K562 (cell line): ENCODE results near the gene RPS2. TPM values are rescaled to one million over a fixed set of nuclear protein-coding genes. Genes with fewer than 3 reads are reported as not detected.

Source experiments
- ARID3B ChIP-seq: fragments of 250-450 bp; sonication (Bioruptor Pico); IDR thresholded peaks from 2 replicates; pipeline ENCODE4 v1.4.0; 2020; ENCODE audit warnings: borderline replicate concordance
- CBX3 ChIP-seq, 2 experiments: IDR thresholded peaks; 1 replicate in 1 of 2; 2 replicates in 1 of 2; pipeline ENCODE4 v1.6.1; 2012; ENCODE audit warnings: inconsistent platforms in 2 of 2, low read length in 2 of 2, borderline replicate concordance in 1 of 2, control low read depth in 1 of 2
- E2F4 ChIP-seq: sonication (generic); formaldehyde crosslinking; IDR thresholded peaks from 2 replicates; pipeline ENCODE4 v1.8.0; 2022; ENCODE audit warnings: mild to moderate bottlenecking, low read depth, missing genetic modification reagents
- E2F5 ChIP-seq: sonication (generic); formaldehyde crosslinking; IDR thresholded peaks from 2 replicates; pipeline ENCODE4 v1.8.0; 2022; ENCODE audit warnings: mild to moderate bottlenecking, missing genetic modification reagents
- ELK1 ChIP-seq: sonication (generic); formaldehyde crosslinking; IDR thresholded peaks from 2 replicates; pipeline ENCODE4 v1.8.1; 2022; ENCODE audit warnings: missing genetic modification reagents
- GMEB1 ChIP-seq: fragments of 250-450 bp; sonication (Bioruptor Pico); IDR thresholded peaks from 2 replicates; pipeline ENCODE4 v1.4.0; 2020; ENCODE audit warnings: mild to moderate bottlenecking
- KHSRP ChIP-seq: fragments of 450-650 bp; IDR thresholded peaks from 2 replicates; pipeline ENCODE4 v1.6.1; 2017
- NBN ChIP-seq: fragments of 450-650 bp; IDR thresholded peaks from 2 replicates; pipeline ENCODE4 v1.6.1; 2016; ENCODE audit warnings: low read depth, mild to moderate bottlenecking
- POLR2G ChIP-seq: fragments of 200-400 bp; formaldehyde crosslinking; IDR thresholded peaks from 2 replicates; pipeline ENCODE4 v1.6.1; 2017; ENCODE audit warnings: low read depth, mild to moderate bottlenecking, antibody characterized with exemption, low read length, moderate library complexity
- SAP30 ChIP-seq: fragments of 200-600 bp; sonication (generic); IDR thresholded peaks from 2 replicates; pipeline ENCODE4 v1.6.1; 2012; ENCODE audit warnings: borderline replicate concordance, low read depth, mild to moderate bottlenecking, moderate library complexity, low read length, control low read depth, inconsistent platforms; ENCODE audit not compliant: insufficient read depth, poor library complexity, severe bottlenecking
- SRSF1 ChIP-seq: fragments of 200-400 bp; formaldehyde crosslinking; IDR thresholded peaks from 2 replicates; pipeline ENCODE4 v1.6.1; 2017; ENCODE audit warnings: mild to moderate bottlenecking, low read depth, low read length, moderate library complexity
- SRSF7 ChIP-seq: fragments of 200-400 bp; formaldehyde crosslinking; optimal IDR thresholded peaks from 2 replicates; pipeline ENCODE3; 2017; ENCODE audit warnings: mild to moderate bottlenecking, low read depth, low read length
- SRSF9 ChIP-seq: fragments of 200-400 bp; formaldehyde crosslinking; IDR thresholded peaks from 2 replicates; pipeline ENCODE4 v1.6.1; 2017; ENCODE audit warnings: low read depth, low read length, borderline replicate concordance
- STAT5A ChIP-seq: IDR thresholded peaks from 2 replicates; pipeline ENCODE4 v1.6.1; 2012; ENCODE audit warnings: low read length, inconsistent platforms, borderline replicate concordance
- THRAP3 ChIP-seq: fragments of 450-650 bp; IDR thresholded peaks from 2 replicates; pipeline ENCODE4 v1.6.1; 2016; ENCODE audit warnings: mild to moderate bottlenecking, inconsistent platforms, borderline replicate concordance
- ZFP1 ChIP-seq: fragments of 450-650 bp; formaldehyde crosslinking; IDR thresholded peaks from 2 replicates; pipeline ENCODE4 v1.4.0; 2020; ENCODE audit warnings: mild to moderate bottlenecking, mixed read lengths
- ZNF253 ChIP-seq: fragments of 250-450 bp; sonication (Bioruptor Pico); conservative IDR thresholded peaks from 2 replicates; pipeline ENCODE4 v1.6.1; 2021; ENCODE audit warnings: mild to moderate bottlenecking
- polyA plus RNA-seq, 8 experiments: library from polyadenylated mRNA; depleted of rRNA in 4 of 8; stranded (reverse) in 5 of 8; unstranded in 3 of 8; fragments of >200 nt; fragmentation: Nextera tagmentation in 2 of 8; fragmentation: Illumina TruSeq in 1 of 8; extraction: Ambion mirVana in 2 of 8; extraction: Trizol in 1 of 8; gene quantifications; 2 replicates each; pipeline versions ENCODE4 v1.2.1 to v1.2.3, GENCODE V29; 2011 to 2014; ENCODE audit warnings: inconsistent platforms in 1 of 8, missing spikeins in 1 of 8
- total RNA-seq, 7 experiments: library from RNA; depleted of rRNA in 6 of 7; stranded (reverse); fragments of >200 nt in 6 of 7; fragmentation: Illumina TruSeq in 2 of 7; extraction: Trizol in 2 of 7; gene quantifications; 2 replicates each; pipeline versions ENCODE4 v1.2.1 to v1.2.3, GENCODE V29; 2011 to 2021; ENCODE audit warnings: low replicate concordance in 1 of 7
- TF ChIP-seq, protein P1 (sequence below): fragments of 450-650 bp; conservative IDR thresholded peaks from 2 replicates; pipeline ENCODE4 v1.6.1; 2016; ENCODE audit warnings: missing genetic modification characterization, low read depth, mild to moderate bottlenecking, control low read depth, missing compliant biosample characterization

Gene RPS2
- total and polyA plus RNA-seq, 9 of the 15 experiments (the other 6 are each of a cell fraction or from before 2014, with no cell fraction given) = 834 to 4,794 (median 3,793) TPM

GRCh38 chr16:1929578-1930337, 34.9 kb downstream of the RPS2 start (continued):
- TF ChIP-seq SRSF1 (no peak), KHSRP (no peak), POLR2G (peak; percentile 85), ARID3B (CRISPR knock-in tag) (no peak), SRSF7 (no peak), ZFP1 (no peak), E2F5 (CRISPR knock-in tag) (peak; percentile 59; the same call in 1 of the 2 replicates), GMEB1 (peak; percentile 68), CBX3 (IDR thresholded peaks at IDR 0.05; ENCODE audit: borderline replicate concordance in 1 of 2, low read length in 2 of 2) (peak in 1 of 2 experiments; percentile 69; a peak in 1 of 3 replicates), SAP30 (no peak), ZNF253 (no peak), E2F4 (CRISPR knock-in tag) (no peak), SRSF9 (no peak), NBN (no peak), ELK1 (CRISPR knock-in tag) (no peak), STAT5A (no peak), THRAP3 (no peak)
- TF ChIP-seq, protein P1, sequence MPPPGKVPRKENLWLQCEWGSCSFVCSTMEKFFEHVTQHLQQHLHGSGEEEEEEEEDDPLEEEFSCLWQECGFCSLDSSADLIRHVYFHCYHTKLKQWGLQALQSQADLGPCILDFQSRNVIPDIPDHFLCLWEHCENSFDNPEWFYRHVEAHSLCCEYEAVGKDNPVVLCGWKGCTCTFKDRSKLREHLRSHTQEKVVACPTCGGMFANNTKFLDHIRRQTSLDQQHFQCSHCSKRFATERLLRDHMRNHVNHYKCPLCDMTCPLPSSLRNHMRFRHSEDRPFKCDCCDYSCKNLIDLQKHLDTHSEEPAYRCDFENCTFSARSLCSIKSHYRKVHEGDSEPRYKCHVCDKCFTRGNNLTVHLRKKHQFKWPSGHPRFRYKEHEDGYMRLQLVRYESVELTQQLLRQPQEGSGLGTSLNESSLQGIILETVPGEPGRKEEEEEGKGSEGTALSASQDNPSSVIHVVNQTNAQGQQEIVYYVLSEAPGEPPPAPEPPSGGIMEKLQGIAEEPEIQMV (tag) = no peak
